B cell (primary cell): ENCODE results near the gene SERBP1. TPM values are rescaled to one million over a fixed set of nuclear protein-coding genes. Genes with fewer than 3 reads are reported as not detected.

Source experiments
- ATAC-seq: fragments of 200-7000 bp; cut with Tn5 transposase; one replicate; pipeline ENCODE4 v1.10.0; 2021; ENCODE audit warnings: low read depth, mild to moderate bottlenecking, moderate number of reproducible peaks, moderate library complexity
- CTCF ChIA-PET: fragments of 350-600 bp; sonication (Branson Sonifier 250); formaldehyde crosslinking; loops from one replicate; lab custom pipeline; 2021; ENCODE audit warnings: antibody characterized with exemption, inconsistent platforms; lab: Charles Lee
- POLR2A ChIA-PET: fragments of 350-600 bp; sonication (Branson Sonifier 250); formaldehyde crosslinking; loops from one replicate; lab custom pipeline; 2021; ENCODE audit warnings: antibody characterized with exemption; lab: Charles Lee
- DNase-seq: peaks from one replicate; pipeline ENCODE4 v3.0.0; 2013
- H2AFZ ChIP-seq: 2 replicates; pipeline ENCODE4 v1.6.1; 2012; ENCODE audit warnings: mild to moderate bottlenecking, low read depth, low read length; ENCODE audit not compliant: insufficient read depth, poor library complexity, severe bottlenecking
- H3K27ac ChIP-seq, 2 donors: 1 replicate in 1 of 2; 2 replicates in 1 of 2; pipeline ENCODE4 v1.5.1; 2012 to 2013; ENCODE audit warnings: low read length in 2 of 2, mild to moderate bottlenecking in 2 of 2, moderate library complexity in 1 of 2
- H3K27me3 ChIP-seq, 4 experiments: fragments of 200-600 bp in 1 of 4; sonication (generic) in 1 of 4; replicated peaks in 1 of 4; 1 replicate in 2 of 4; 2 replicates in 2 of 4; pipeline versions ENCODE4 v1.6.1 to v1.7.0; 2013 to 2016; ENCODE audit warnings: low read length in 3 of 4, mild to moderate bottlenecking in 2 of 4, mixed read lengths in 1 of 4, moderate library complexity in 1 of 4; ENCODE audit not compliant: insufficient read depth in 4 of 4, control insufficient read depth in 3 of 4; ENCODE audit errors: control extremely low read depth in 1 of 4
- H3K36me3 ChIP-seq, 2 experiments: replicated peaks in 1 of 2; 1 replicate in 1 of 2; 2 replicates in 1 of 2; pipeline versions ENCODE4 v1.6.1 to v1.7.1; 2013; ENCODE audit warnings: low read length in 1 of 2; ENCODE audit not compliant: insufficient read depth in 2 of 2, control insufficient read depth in 1 of 2; ENCODE audit errors: control extremely low read depth in 1 of 2, extremely low read depth in 1 of 2
- H3K4me1 ChIP-seq, 2 donors: fragments of 200-600 bp in 1 of 2; sonication (generic) in 1 of 2; 1 replicate in 1 of 2; 2 replicates in 1 of 2; pipeline versions ENCODE4 v1.5.1 to v1.6.1; 2013 to 2017; ENCODE audit warnings: low read length in 2 of 2; ENCODE audit not compliant: control insufficient read depth in 2 of 2, insufficient read depth in 2 of 2
- H3K4me2 ChIP-seq: replicated peaks from 2 replicates; pipeline ENCODE3; 2012; ENCODE audit warnings: mild to moderate bottlenecking, low read depth, low read length; ENCODE audit not compliant: poor library complexity, severe bottlenecking
- H3K4me3 ChIP-seq, 5 experiments: fragments of 200-600 bp in 1 of 5; sonication (generic) in 1 of 5; 1 replicate in 3 of 5; 2 replicates in 2 of 5; pipeline versions ENCODE4 v1.5.1 to v1.7.0; 2011 to 2016; ENCODE audit warnings: low read length in 4 of 5, mild to moderate bottlenecking in 4 of 5, low read depth in 2 of 5, control low read depth in 1 of 5, moderate library complexity in 1 of 5; ENCODE audit not compliant: insufficient read depth in 1 of 5; ENCODE audit errors: control extremely low read depth in 1 of 5, extremely low read depth in 1 of 5
- H3K79me2 ChIP-seq: fragments of 200-600 bp; sonication (generic); one replicate; pipeline ENCODE4 v1.6.0; 2016; ENCODE audit warnings: low read length; ENCODE audit not compliant: control insufficient read depth, insufficient read depth
- H3K9ac ChIP-seq: fragments of 200-600 bp; sonication (generic); 2 replicates; pipeline ENCODE4 v1.6.1; 2017; ENCODE audit warnings: mild to moderate bottlenecking, low read length, moderate library complexity
- H3K9me3 ChIP-seq, 3 donors: one replicate each; pipeline versions ENCODE4 v1.6.1 to v1.7.1; 2013; ENCODE audit warnings: low read length in 2 of 3; ENCODE audit not compliant: control insufficient read depth in 2 of 3, insufficient read depth in 1 of 3; ENCODE audit errors: control extremely low read depth in 1 of 3
- H4K20me1 ChIP-seq: 2 replicates; pipeline ENCODE4 v1.6.0; 2012; ENCODE audit warnings: mild to moderate bottlenecking, low read length; ENCODE audit not compliant: insufficient read depth, control insufficient read depth, poor library complexity, severe bottlenecking
- H3K27ac Mint-ChIP-seq: one replicate; pipeline ENCODE4 v1.8.0; 2021; ENCODE audit warnings: mixed read lengths
- H3K27me3 Mint-ChIP-seq: one replicate; pipeline ENCODE4 v1.8.0; 2021; ENCODE audit warnings: mixed read lengths
- H3K4me1 Mint-ChIP-seq: one replicate; pipeline ENCODE4 v1.8.0; 2021; ENCODE audit warnings: mixed read lengths
- H3K4me3 Mint-ChIP-seq: one replicate; pipeline ENCODE4 v1.8.0; 2021; ENCODE audit warnings: mixed read lengths
- H3K9me3 Mint-ChIP-seq: one replicate; pipeline ENCODE4 v1.8.0; 2022; ENCODE audit warnings: mixed read lengths; ENCODE audit not compliant: insufficient read depth
- EZH2 ChIP-seq: IDR thresholded peaks from 2 replicates; pipeline ENCODE4 v1.6.1; 2012; ENCODE audit warnings: borderline replicate concordance, low read depth, mild to moderate bottlenecking, moderate library complexity, low read length; ENCODE audit not compliant: insufficient read depth, poor library complexity, severe bottlenecking
- WGBS: methylation state at CpG from one replicate; pipeline ENCODE4 v1.1.5; 2013; ENCODE audit warnings: missing lambda C conversion rate; ENCODE audit not compliant: insufficient coverage; 5-methylcytosine and 5-hydroxymethylcytosine counted together
- intact Hi-C: fragments of 100-400 bp; cut with micrococcal nuclease; formaldehyde crosslinking; loops from one replicate; pipeline ENCODE4 v1.10.0; 2022
- polyA plus RNA-seq: library from polyadenylated mRNA; depleted of rRNA; stranded (reverse); fragments of >200 nt; gene quantifications from 2 replicates; pipeline ENCODE4 v1.2.3, GENCODE V29; 2012
- total RNA-seq, 2 donors: library from RNA; stranded (reverse); fragments of 120-200 nt in 1 of 2; gene quantifications; 1 replicate in 1 of 2; 2 replicates in 1 of 2; pipeline versions ENCODE4 v1.2.3 to v1.2.4, GENCODE V29; 2013 to 2022
- TF ChIP-seq, protein P1 (sequence below): fragments of 200-600 bp; IDR thresholded peaks from one replicate; pipeline ENCODE4 v1.8.0; 2022; ENCODE audit warnings: antibody characterized with exemption, mild to moderate bottlenecking

SERBP1 gene
- total and polyA plus RNA-seq, 2 donors (not counting 1 experiment from before 2014, with no cell fraction given) = 21.0 to 142 TPM

DNA sequence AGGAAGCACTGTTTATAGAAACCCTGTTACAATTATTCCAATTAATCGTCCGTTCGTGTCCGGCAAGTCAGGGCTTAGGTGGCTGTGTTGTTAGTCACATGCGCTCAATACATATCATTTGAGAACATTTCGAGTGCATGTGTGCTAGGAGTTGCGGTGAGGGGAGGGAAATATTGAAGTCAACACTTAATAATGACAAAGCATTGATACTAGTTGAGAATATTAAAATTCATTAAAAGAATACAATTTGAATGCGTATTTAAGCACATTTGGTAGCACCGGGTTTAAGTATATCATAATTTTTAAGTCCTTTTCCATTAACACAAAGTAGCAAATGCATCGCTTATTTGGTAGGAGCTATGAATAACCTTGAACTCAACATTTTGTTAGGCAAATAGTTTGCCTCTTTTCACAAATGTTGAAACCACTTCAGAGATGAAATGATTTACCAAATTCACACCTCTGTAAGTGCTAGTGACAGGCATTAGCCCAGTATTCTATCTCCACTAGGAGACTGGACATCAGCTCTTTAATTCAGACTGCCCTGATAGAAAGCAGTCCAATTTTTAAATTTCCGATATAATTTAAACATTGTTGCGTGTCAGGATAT, 1.1 kb upstream of the SERBP1 start:
- peak overlapping the region; percentile 80 for H3K4me2 ChIP-seq
- H3K79me2 ChIP-seq = peaks cover 44% of the 10 kb centered on the region
- ChIA-PET POLR2A (interaction anchor here (1.7 kb wide), 1 partner anchor 69 kb away, joined by 4 read pairs; no protein-coding TSS in a partner anchor), CTCF (interaction anchor here (0.6 to 1.2 kb wide), 2 partner anchors 84 to 101 kb away, joined by 3 to 4 read pairs; no protein-coding TSS in a partner anchor)
- H3K27ac Mint-ChIP-seq = peak overlapping the region; percentile 93
- peaks cover 4 to 6% of the 10 kb centered on the region in 2 experiments for H3K36me3 ChIP-seq
- peak overlapping the region; percentile 66 to 97 (median 91) for H3K4me3 ChIP-seq
- ATAC-seq (no peak), DNase-seq (no peak)
- WGBS = 100% methylated on average over 2 of the region's 12 CpGs
- H4K20me1 ChIP-seq = peaks cover 30% of the 10 kb centered on the region
- H3K4me3 Mint-ChIP-seq = peak overlapping the region; percentile 91
- no peaks in the 10 kb centered on the region for H3K9me3 ChIP-seq
- no peaks in the 10 kb centered on the region for H3K27me3 Mint-ChIP-seq
- H2AFZ ChIP-seq = peak overlapping the region; percentile 93
- H3K27me3 ChIP-seq = no peaks in the 10 kb centered on the region
- peaks cover 51% of the 10 kb centered on the region for H3K4me1 Mint-ChIP-seq
- H3K9ac ChIP-seq = peak overlapping the region; percentile 98
- no peak for TF ChIP-seq EZH2
- TF ChIP-seq, protein P1, sequence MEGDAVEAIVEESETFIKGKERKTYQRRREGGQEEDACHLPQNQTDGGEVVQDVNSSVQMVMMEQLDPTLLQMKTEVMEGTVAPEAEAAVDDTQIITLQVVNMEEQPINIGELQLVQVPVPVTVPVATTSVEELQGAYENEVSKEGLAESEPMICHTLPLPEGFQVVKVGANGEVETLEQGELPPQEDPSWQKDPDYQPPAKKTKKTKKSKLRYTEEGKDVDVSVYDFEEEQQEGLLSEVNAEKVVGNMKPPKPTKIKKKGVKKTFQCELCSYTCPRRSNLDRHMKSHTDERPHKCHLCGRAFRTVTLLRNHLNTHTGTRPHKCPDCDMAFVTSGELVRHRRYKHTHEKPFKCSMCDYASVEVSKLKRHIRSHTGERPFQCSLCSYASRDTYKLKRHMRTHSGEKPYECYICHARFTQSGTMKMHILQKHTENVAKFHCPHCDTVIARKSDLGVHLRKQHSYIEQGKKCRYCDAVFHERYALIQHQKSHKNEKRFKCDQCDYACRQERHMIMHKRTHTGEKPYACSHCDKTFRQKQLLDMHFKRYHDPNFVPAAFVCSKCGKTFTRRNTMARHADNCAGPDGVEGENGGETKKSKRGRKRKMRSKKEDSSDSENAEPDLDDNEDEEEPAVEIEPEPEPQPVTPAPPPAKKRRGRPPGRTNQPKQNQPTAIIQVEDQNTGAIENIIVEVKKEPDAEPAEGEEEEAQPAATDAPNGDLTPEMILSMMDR = no peak
- H3K27ac ChIP-seq = peak overlapping the region; percentile 98
- peaks cover 28 to 32% of the 10 kb centered on the region in 2 donors for H3K4me1 ChIP-seq
- intact Hi-C loops = loop anchor here (2.0 to 5.0 kb wide), 3 partner anchors 319 to 449 kb away; no protein-coding TSS in a partner anchor
- no peaks in the 10 kb centered on the region for H3K9me3 Mint-ChIP-seq
